Keratinocyte (primary cell): ENCODE measurements around the gene IRF2BP2. TPM values are rescaled to one million over a fixed set of nuclear protein-coding genes. Genes with fewer than 3 reads are reported as not detected.

Experiments used
- DNase-seq: peaks from one replicate; pipeline ENCODE4 v3.0.0-alpha.2; 2011; ENCODE audit warnings: low read depth, missing footprints, low spot score
- FAIRE-seq: peaks from 2 replicates; lab custom pipeline; 2011; peaks lifted over from hg19 to GRCh38; lab: Jason Lieb, UNC
- H2AFZ ChIP-seq: 2 replicates; pipeline ENCODE4 v1.6.0; 2012; ENCODE audit warnings: low read length, control low read depth, inconsistent platforms; ENCODE audit not compliant: control insufficient read depth
- H3K27ac ChIP-seq: 2 replicates; pipeline ENCODE4 v1.5.1; 2011; ENCODE audit warnings: low read length; ENCODE audit not compliant: control insufficient read depth, insufficient read depth
- H3K27me3 ChIP-seq: 3 replicates; pipeline ENCODE4 v1.6.0; 2011; ENCODE audit warnings: low read length; ENCODE audit not compliant: control insufficient read depth, insufficient read depth; ENCODE audit errors: extremely low read depth
- H3K36me3 ChIP-seq, 2 experiments: 2 replicates in 1 of 2; 3 replicates in 1 of 2; pipeline ENCODE4 v1.5.1; 2011; ENCODE audit warnings: low read length in 2 of 2, mild to moderate bottlenecking in 1 of 2; ENCODE audit not compliant: control insufficient read depth in 2 of 2, insufficient read depth in 2 of 2; ENCODE audit errors: extremely low read depth in 1 of 2
- H3K4me1 ChIP-seq: 3 replicates; pipeline ENCODE4 v1.5.1; 2011; ENCODE audit warnings: low read length; ENCODE audit not compliant: control insufficient read depth, insufficient read depth; ENCODE audit errors: extremely low read depth
- H3K4me2 ChIP-seq: 3 replicates; pipeline ENCODE4 v1.6.0; 2011; ENCODE audit warnings: low read depth, low read length; ENCODE audit not compliant: control insufficient read depth, insufficient read depth; ENCODE audit errors: extremely low read depth
- H3K4me3 ChIP-seq, 3 experiments: fragments of 200-600 bp in 1 of 3; sonication (generic) in 1 of 3; 2 replicates in 2 of 3; 3 replicates in 1 of 3; pipeline ENCODE4 v1.5.1; 2011 to 2016; ENCODE audit warnings: low read length in 3 of 3, mild to moderate bottlenecking in 3 of 3, control low read depth in 2 of 3, inconsistent platforms in 1 of 3, low read depth in 1 of 3, mixed read lengths in 1 of 3, mixed run types in 1 of 3, moderate library complexity in 1 of 3; ENCODE audit not compliant: control insufficient read depth in 2 of 3, insufficient read depth in 2 of 3; ENCODE audit errors: extremely low read depth in 1 of 3
- H3K79me2 ChIP-seq: 2 replicates; pipeline ENCODE4 v1.6.0; 2012; ENCODE audit warnings: low read length; ENCODE audit not compliant: control insufficient read depth, insufficient read depth
- H3K9ac ChIP-seq: 3 replicates; pipeline ENCODE4 v1.6.0; 2011; ENCODE audit warnings: low read length; ENCODE audit not compliant: control insufficient read depth, insufficient read depth; ENCODE audit errors: extremely low read depth
- H3K9me1 ChIP-seq: 3 replicates; pipeline ENCODE4 v1.6.0; 2011; ENCODE audit warnings: low read length; ENCODE audit not compliant: control insufficient read depth, insufficient read depth; ENCODE audit errors: extremely low read depth
- H3K9me3 ChIP-seq: 2 replicates; pipeline ENCODE4 v1.5.1; 2012; ENCODE audit warnings: low read depth, low read length; ENCODE audit not compliant: control insufficient read depth
- H4K20me1 ChIP-seq: 3 replicates; pipeline ENCODE4 v1.6.0; 2011; ENCODE audit warnings: low read length; ENCODE audit not compliant: control insufficient read depth, insufficient read depth; ENCODE audit errors: extremely low read depth
- CTCF ChIP-seq, 3 experiments: IDR thresholded peaks in 1 of 3; conservative IDR thresholded peaks in 1 of 3; optimal IDR thresholded peaks in 1 of 3; 2 replicates in 2 of 3; 3 replicates in 1 of 3; pipeline versions ENCODE3 to v1.5.1; 2011; ENCODE audit warnings: low read length in 3 of 3, mild to moderate bottlenecking in 3 of 3, moderate library complexity in 2 of 3, control low read depth in 1 of 3, inconsistent platforms in 1 of 3; ENCODE audit not compliant: insufficient read depth in 2 of 3; ENCODE audit errors: extremely low read depth in 1 of 3
- EZH2 ChIP-seq: IDR thresholded peaks from one replicate; pipeline ENCODE4 v1.6.1; 2012; ENCODE audit warnings: inconsistent platforms, mild to moderate bottlenecking, low read length, moderate library complexity
- dilution Hi-C: fragments of 300-500 bp; cut with MboI; formaldehyde crosslinking; loops from one replicate; pipeline ENCODE4 v1.7.0; 2020; ENCODE audit warnings: low sequenced_read_pairs; ENCODE audit not compliant: extremely low pct_ligation_motif_present
- polyA plus RNA-seq, 5 experiments: library from polyadenylated mRNA; depleted of rRNA in 3 of 5; stranded (reverse) in 3 of 5; stranded (forward) in 1 of 5; unstranded in 1 of 5; fragments of >200 nt; gene quantifications; 1 replicate in 1 of 5; 2 replicates in 3 of 5; 3 replicates in 1 of 5; pipeline versions ENCODE4 v1.2.1 to v1.2.3, GENCODE V29; 2011 to 2012; ENCODE audit warnings: missing spikeins in 2 of 5, low read depth in 1 of 5, low replicate concordance in 1 of 5

Gene IRF2BP2
- polyA plus RNA-seq, 1 donor (not counting 4 experiments of a cell fraction or from before 2014, with no cell fraction given) = 29.9 TPM

GRCh38 chr1:234645964-234646363 is 36.0 kb upstream of the IRF2BP2 start:
- Histone ChIP-seq H4K20me1 (no peaks in the 10 kb centered on the region), H3K9ac (no peak overlapping the region), H3K36me3 (peaks cover 0 to 3% of the 10 kb centered on the region in 2 experiments), H3K9me1 (no peaks in the 10 kb centered on the region), H3K27me3 (no peaks in the 10 kb centered on the region), H3K4me3 (no peak overlapping the region), H2AFZ (no peak overlapping the region), H3K4me1 (peaks cover 33% of the 10 kb centered on the region), H3K9me3 (peaks cover 5% of the 10 kb centered on the region), H3K79me2 (no peaks in the 10 kb centered on the region), H3K4me2 (no peak overlapping the region), H3K27ac (no peak overlapping the region)
- dilution Hi-C loops = no loop called here
- TF ChIP-seq EZH2 (no peak), CTCF (optimal IDR thresholded peaks at IDR 0.05 in 1 of 3, IDR thresholded peaks at IDR 0.05 in 1 of 3, conservative IDR thresholded peaks at IDR 0.05 in 1 of 3; ENCODE audit: extremely low read depth in 1 of 3, insufficient read depth in 2 of 3, low read length in 3 of 3) (no peak)
- FAIRE-seq (no peak), DNase-seq (no peak)

- Histone ChIP-seq H3K9me1 (no peaks in the 10 kb centered on the region), H2AFZ (no peak overlapping the region), H3K27me3 (no peaks in the 10 kb centered on the region), H3K9me3 (peaks cover 5% of the 10 kb centered on the region), H3K9ac (no peak overlapping the region), H3K4me3 (no peak overlapping the region), H3K79me2 (no peaks in the 10 kb centered on the region), H3K4me1 (peaks cover 33% of the 10 kb centered on the region), H3K27ac (no peak overlapping the region), H3K4me2 (no peak overlapping the region), H3K36me3 (peaks cover 0 to 3% of the 10 kb centered on the region in 2 experiments), H4K20me1 (no peaks in the 10 kb centered on the region)
- DNase-seq = no peak
- FAIRE-seq = no peak
- dilution Hi-C loops = no loop called here
- TF ChIP-seq CTCF (optimal IDR thresholded peaks at IDR 0.05 in 1 of 3, IDR thresholded peaks at IDR 0.05 in 1 of 3, conservative IDR thresholded peaks at IDR 0.05 in 1 of 3; ENCODE audit: extremely low read depth in 1 of 3, insufficient read depth in 2 of 3, low read length in 3 of 3) (no peak), EZH2 (no peak)
These were observed 35.5 kb upstream of the IRF2BP2 start for GRCh38 chr1:234645474-234645953.
